IMR-90 (cell line): ENCODE results near the gene NXPH4. TPM values are rescaled to one million over a fixed set of nuclear protein-coding genes. Genes with fewer than 3 reads are reported as not detected.

Experiments
- ATAC-seq: fragments of 200-7000 bp; cut with Tn5 transposase; 2 replicates; pipeline ENCODE4 v1.9.1; 2020; ENCODE audit warnings: low read depth, mild to moderate bottlenecking, moderate library complexity
- BruUV-seq: library from RNA; stranded (reverse); fragments of 400-500 nt; replicated peaks from 2 replicates; lab custom pipeline; 2021; lab: Mats Ljungman, UMichigan
- CTCF ChIA-PET: fragments of 300-600 bp; formaldehyde crosslinking; extraction: SDS; loops from one replicate; lab custom pipeline; 2021; ENCODE audit warnings: antibody characterized with exemption; lab: Yijun Ruan, JAX
- POLR2A ChIA-PET: fragments of 300-600 bp; sonication (Branson Sonifier 250); formaldehyde crosslinking; loops from one replicate; lab custom pipeline; 2022; ENCODE audit warnings: antibody characterized with exemption; ENCODE audit not compliant: unreplicated experiment; lab: Charles Lee
- DNase-seq: peaks from one replicate; pipeline ENCODE4 v3.0.0; 2013
- H2AFZ ChIP-seq: replicated peaks from 2 replicates; pipeline ENCODE3; 2013; ENCODE audit warnings: low read length, mild to moderate bottlenecking; ENCODE audit not compliant: poor library complexity
- H2AK5ac ChIP-seq: 2 replicates; pipeline ENCODE4 v1.6.1; 2013; ENCODE audit warnings: low read depth, low read length, inconsistent platforms
- H2AK9ac ChIP-seq: replicated peaks from 2 replicates; pipeline ENCODE3; 2013; ENCODE audit warnings: mild to moderate bottlenecking, low read depth, low read length, moderate library complexity; ENCODE audit not compliant: poor library complexity
- H2BK120ac ChIP-seq: 2 replicates; pipeline ENCODE4 v1.6.1; 2013; ENCODE audit warnings: low read depth, low read length, inconsistent platforms
- H2BK15ac ChIP-seq: 3 replicates; pipeline ENCODE4 v1.6.1; 2013; ENCODE audit warnings: low read depth, low read length, inconsistent platforms
- H2BK20ac ChIP-seq: 2 replicates; pipeline ENCODE4 v1.6.1; 2013; ENCODE audit warnings: low read depth, mild to moderate bottlenecking, inconsistent platforms, low read length, moderate library complexity
- H2BK5ac ChIP-seq: 2 replicates; pipeline ENCODE4 v1.6.1; 2013; ENCODE audit warnings: mild to moderate bottlenecking, low read depth, low read length, inconsistent platforms; ENCODE audit not compliant: poor library complexity, severe bottlenecking
- H3K14ac ChIP-seq: replicated peaks from 2 replicates; pipeline ENCODE4 v1.6.1; 2013; ENCODE audit warnings: low read depth, low read length, inconsistent platforms
- H3K18ac ChIP-seq: 2 replicates; pipeline ENCODE4 v1.6.1; 2013; ENCODE audit warnings: low read depth, low read length, control low read depth
- H3K23ac ChIP-seq: 2 replicates; pipeline ENCODE4 v1.6.1; 2013; ENCODE audit warnings: low read depth, low read length, inconsistent platforms
- H3K27ac ChIP-seq: 2 replicates; pipeline ENCODE4 v1.5.1; 2013; ENCODE audit warnings: mild to moderate bottlenecking, control low read depth, low read length; ENCODE audit not compliant: insufficient read depth
- H3K27me3 ChIP-seq: 2 replicates; pipeline ENCODE4 v1.6.1; 2013; ENCODE audit warnings: low read length; ENCODE audit not compliant: control insufficient read depth, insufficient read depth
- H3K36me3 ChIP-seq: 2 replicates; pipeline ENCODE4 v1.6.1; 2013; ENCODE audit warnings: low read length, mixed read lengths; ENCODE audit not compliant: control insufficient read depth, insufficient read depth
- H3K4ac ChIP-seq: 2 replicates; pipeline ENCODE4 v1.6.1; 2013; ENCODE audit warnings: low read depth, low read length, inconsistent platforms
- H3K4me1 ChIP-seq: 2 replicates; pipeline ENCODE4 v1.6.1; 2013; ENCODE audit warnings: low read length, mixed read lengths; ENCODE audit not compliant: control insufficient read depth, insufficient read depth
- H3K4me2 ChIP-seq: 2 replicates; pipeline ENCODE4 v1.6.1; 2013; ENCODE audit warnings: low read depth, mild to moderate bottlenecking, control low read depth, low read length, moderate library complexity
- H3K4me3 ChIP-seq: 2 replicates; pipeline ENCODE4 v1.5.1; 2013; ENCODE audit warnings: low read depth, mild to moderate bottlenecking, control low read depth, low read length, moderate library complexity; ENCODE audit not compliant: insufficient read depth
- H3K56ac ChIP-seq: 2 replicates; pipeline ENCODE4 v1.6.1; 2013; ENCODE audit warnings: low read length, inconsistent platforms; ENCODE audit not compliant: insufficient read depth; ENCODE audit errors: extremely low read depth
- H3K79me1 ChIP-seq, 2 experiments: 2 replicates each; pipeline ENCODE4 v1.6.1; 2013; ENCODE audit warnings: low read length in 2 of 2, inconsistent platforms in 1 of 2, low read depth in 1 of 2
- H3K9ac ChIP-seq: 2 replicates; pipeline ENCODE4 v1.6.1; 2013; ENCODE audit warnings: low read depth, low read length, control low read depth
- H3K9me1 ChIP-seq: 2 replicates; pipeline ENCODE4 v1.6.1; 2013; ENCODE audit warnings: low read length, inconsistent platforms; ENCODE audit not compliant: insufficient read depth
- H3K9me3 ChIP-seq: 2 replicates; pipeline ENCODE4 v1.6.1; 2013; ENCODE audit warnings: low read length; ENCODE audit not compliant: control insufficient read depth, insufficient read depth
- H4K20me1 ChIP-seq: 2 replicates; pipeline ENCODE4 v1.6.1; 2013; ENCODE audit warnings: low read length, inconsistent platforms; ENCODE audit not compliant: insufficient read depth
- H4K5ac ChIP-seq: 2 replicates; pipeline ENCODE4 v1.6.1; 2013; ENCODE audit warnings: mild to moderate bottlenecking, low read depth, low read length, control low read depth
- H4K8ac ChIP-seq, 2 experiments: 2 replicates each; pipeline ENCODE4 v1.6.1; 2013; ENCODE audit warnings: low read depth in 2 of 2, low read length in 2 of 2, control low read depth in 1 of 2, inconsistent platforms in 1 of 2
- H4K91ac ChIP-seq: 2 replicates; pipeline ENCODE4 v1.6.1; 2013; ENCODE audit warnings: low read depth, low read length, inconsistent platforms; ENCODE audit not compliant: insufficient read depth
- RFX5 ChIP-seq: IDR thresholded peaks from 2 replicates; pipeline ENCODE4 v1.8.0; 2012; ENCODE audit warnings: low read depth, mild to moderate bottlenecking, low read length, moderate library complexity
- WGBS, 2 experiments: methylation state at CpG; one replicate each; pipeline versions ENCODE4 v1.1.5 to v1.1.7; 2013; ENCODE audit warnings: missing lambda C conversion rate in 2 of 2; ENCODE audit not compliant: insufficient read length in 1 of 2; ENCODE audit errors: extremely low coverage in 2 of 2; 5-methylcytosine and 5-hydroxymethylcytosine counted together
- dilution Hi-C: fragments of 300-500 bp; cut with HindIII; formaldehyde crosslinking; loops from one replicate; pipeline ENCODE4 v1.14.3; 2018; ENCODE audit warnings: low sequenced_read_pairs; ENCODE audit not compliant: unreplicated experiment
- in situ Hi-C: fragments of 300-500 bp; cut with MboI; formaldehyde crosslinking; loops from 3 replicates; pipeline ENCODE4 v1.14.3; 2019; ENCODE audit warnings: low sequenced_read_pairs, inconsistent platforms, mixed read lengths
- intact Hi-C: fragments of 100-400 bp; cut with micrococcal nuclease; formaldehyde crosslinking; loops from 2 replicates; pipeline ENCODE4 v1.10.0; 2022
- polyA plus RNA-seq, 3 experiments: library from polyadenylated mRNA; depleted of rRNA; stranded (reverse); fragments of >200 nt; gene quantifications; 2 replicates each; pipeline ENCODE4 v1.2.3, GENCODE V29; 2012; ENCODE audit warnings: low replicate concordance in 1 of 3
- total RNA-seq: library from RNA; depleted of rRNA; stranded (reverse); fragments of >200 nt; gene quantifications from 2 replicates; pipeline ENCODE4 v1.2.3, GENCODE V29; 2012
- TF ChIP-seq, protein P1 (sequence below): fragments of 150-350 bp; IDR thresholded peaks from 2 replicates; pipeline ENCODE4 v1.6.1; 2016; ENCODE audit warnings: low read depth, mild to moderate bottlenecking, low read length, moderate library complexity, borderline replicate concordance

Gene NXPH4
- total and polyA plus RNA-seq, 2 of the 4 experiments (the other 2 are of a cell fraction), result 0.36 to 3.8 TPM

DNA sequence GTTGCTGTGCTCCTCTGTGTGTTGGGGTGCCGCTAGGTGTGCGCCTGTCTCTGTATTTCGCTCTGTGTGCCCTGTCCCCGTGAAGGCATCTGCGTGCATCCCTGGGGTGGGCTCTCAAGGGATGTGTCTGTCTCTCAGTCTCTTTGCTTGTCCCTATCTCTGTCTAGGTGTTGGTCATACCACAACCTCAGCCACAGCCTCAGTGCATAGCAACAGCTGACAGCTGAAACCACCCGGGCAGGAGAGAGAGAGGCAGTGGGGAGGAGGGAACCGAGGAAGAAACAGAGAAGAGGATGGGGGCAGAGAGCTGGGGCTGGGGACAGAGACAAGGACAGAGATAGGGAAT lies 953 bp upstream of the NXPH4 start:
- Histone ChIP-seq H2AFZ (no peak overlapping the region), H3K56ac (no peak overlapping the region), H2BK20ac (no peak overlapping the region), H2BK15ac (no peak overlapping the region), H3K23ac (no peak overlapping the region), H3K27ac (no peak overlapping the region), H3K79me1 (peaks cover 0 to 7% of the 10 kb centered on the region in 2 experiments; a peak in 1 of 4 replicates), H2AK9ac (peak overlapping the region; percentile 47), H3K4me2 (no peak overlapping the region), H2AK5ac (no peak overlapping the region), H3K18ac (no peak overlapping the region), H4K91ac (no peak overlapping the region), H2BK5ac (no peak overlapping the region), H3K9me3 (no peaks in the 10 kb centered on the region), H3K27me3 (peaks cover 54% of the 10 kb centered on the region), H3K4me1 (peaks cover 7% of the 10 kb centered on the region), H3K4me3 (no peak overlapping the region), H4K5ac (no peak overlapping the region), H3K9me1 (no peaks in the 10 kb centered on the region), H3K4ac (no peak overlapping the region), H3K14ac (no peak overlapping the region), H4K8ac (no peak overlapping the region), H3K9ac (no peak overlapping the region), H2BK120ac (no peak overlapping the region), H3K36me3 (peaks cover 32% of the 10 kb centered on the region), H4K20me1 (peaks cover 61% of the 10 kb centered on the region)
- POLR2A ChIA-PET, result no interaction called here
- intact Hi-C loops (no loop called here), dilution Hi-C loops (no loop called here), in situ Hi-C loops (no loop called here)
- BruUV-seq, result no TSS peak
- CTCF ChIA-PET, result interaction anchor here (1.2 to 3.5 kb wide), 2 partner anchors 24 to 27 kb away, joined by 6 to 25 read pairs; no protein-coding TSS in a partner anchor
- peak; percentile 2; the same call in 1 of the 2 replicates for ATAC-seq
- WGBS, 2 experiments, result no CpG with 5 or more reads among the region's 7 CpGs
- peak; percentile 30 for DNase-seq
- TF ChIP-seq RFX5, result peak; percentile 97
- TF ChIP-seq, protein P1, sequence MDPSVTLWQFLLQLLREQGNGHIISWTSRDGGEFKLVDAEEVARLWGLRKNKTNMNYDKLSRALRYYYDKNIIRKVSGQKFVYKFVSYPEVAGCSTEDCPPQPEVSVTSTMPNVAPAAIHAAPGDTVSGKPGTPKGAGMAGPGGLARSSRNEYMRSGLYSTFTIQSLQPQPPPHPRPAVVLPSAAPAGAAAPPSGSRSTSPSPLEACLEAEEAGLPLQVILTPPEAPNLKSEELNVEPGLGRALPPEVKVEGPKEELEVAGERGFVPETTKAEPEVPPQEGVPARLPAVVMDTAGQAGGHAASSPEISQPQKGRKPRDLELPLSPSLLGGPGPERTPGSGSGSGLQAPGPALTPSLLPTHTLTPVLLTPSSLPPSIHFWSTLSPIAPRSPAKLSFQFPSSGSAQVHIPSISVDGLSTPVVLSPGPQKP, result no peak
